Measurements from ENCODE around the gene KCNMB2.

KCNMB2 gene

GRCh38 chr3:178762385-178762784, 226.1 kb downstream of the KCNMB2 start:
- DNase-seq = no peak

- DNase-seq = no peak
Observed at GRCh38 chr3:178765472-178765871, 229.2 kb downstream of the KCNMB2 start.

GRCh38 chr3:178767581-178767980, 231.3 kb downstream of the KCNMB2 start:
- DNase-seq = no peak

GRCh38 chr3:178768072-178768864, 232.0 kb downstream of the KCNMB2 start:
- DNase-seq = no peak

GRCh38 chr3:178771511-178771910, 235.3 kb downstream of the KCNMB2 start:
- no peak for DNase-seq

GRCh38 chr3:178772746-178773145, 236.5 kb downstream of the KCNMB2 start:
- DNase-seq = no peak

- no peak for DNase-seq
Observed at GRCh38 chr3:178773358-178773757, 237.1 kb downstream of the KCNMB2 start.

- DNase-seq = no peak
Observed at GRCh38 chr3:178777718-178778411, 241.6 kb downstream of the KCNMB2 start.

GRCh38 chr3:178778589-178778988, 242.4 kb downstream of the KCNMB2 start:
- no peak for DNase-seq

GRCh38 chr3:178785961-178786360, 249.7 kb downstream of the KCNMB2 start:
- no peak for DNase-seq

- no peak for DNase-seq
Observed at GRCh38 chr3:178787960-178788359, 251.7 kb downstream of the KCNMB2 start.

GRCh38 chr3:178794711-178795110, 258.5 kb downstream of the KCNMB2 start:
- DNase-seq = no peak

GRCh38 chr3:178795349-178795748, 259.1 kb downstream of the KCNMB2 start:
- no peak for DNase-seq

- DNase-seq = no peak
Observed at GRCh38 chr3:178802259-178802658, 266.0 kb downstream of the KCNMB2 start.

- DNase-seq = no peak
Observed at GRCh38 chr3:178802993-178803693, 266.9 kb downstream of the KCNMB2 start.

- DNase-seq = no peak
Observed at GRCh38 chr3:178804606-178805005, 268.4 kb downstream of the KCNMB2 start.

- DNase-seq = no peak
Observed at GRCh38 chr3:178805741-178806140, 269.5 kb downstream of the KCNMB2 start.

GRCh38 chr3:178806651-178807050, 270.4 kb downstream of the KCNMB2 start:
- DNase-seq = no peak

- no peak for DNase-seq
Observed at GRCh38 chr3:178807694-178808093, 271.5 kb downstream of the KCNMB2 start.

GRCh38 chr3:178808748-178809147, 272.5 kb downstream of the KCNMB2 start:
- DNase-seq = no peak

- no peak for DNase-seq
Observed at GRCh38 chr3:178810181-178810580, 273.9 kb downstream of the KCNMB2 start.

- DNase-seq = no peak
Observed at GRCh38 chr3:178822722-178823121, 286.5 kb downstream of the KCNMB2 start.

- DNase-seq = no peak
Observed at GRCh38 chr3:178823150-178823549, 286.9 kb downstream of the KCNMB2 start.

Measured in SIG-M5 (cell line).